Stimulated activated CD4-positive, alpha-beta T cell treated with anti-CD3 and anti-CD28 coated beads, Interleukin-2, amount 100 ng/mL, for 48 hours (primary cell): ENCODE measurements around the gene CROT.

Experiments
- DNase-seq, 2 donors: peaks; one replicate each; pipeline ENCODE4 v3.0.0-alpha.2; 2020

Gene CROT

DNA sequence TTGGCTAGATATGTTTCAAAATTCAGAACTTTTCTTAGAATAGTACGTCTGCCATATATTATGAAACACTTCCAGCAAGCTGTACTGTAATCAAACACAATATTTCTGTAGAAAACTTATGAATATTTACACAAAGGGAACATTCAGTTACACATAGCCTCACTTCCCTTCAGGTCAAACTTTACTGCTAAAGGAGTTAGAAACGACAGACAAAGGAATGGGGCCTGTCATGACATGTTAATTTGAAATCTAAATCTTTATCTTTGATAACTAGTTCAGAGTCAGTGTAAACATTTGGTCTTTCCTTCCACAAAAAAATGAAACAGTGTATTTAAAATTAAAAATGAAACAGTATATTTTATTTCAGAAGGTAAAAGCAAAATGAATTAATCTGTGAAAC lies 1.0 kb upstream of the CROT start:
- no peak for DNase-seq

DNA sequence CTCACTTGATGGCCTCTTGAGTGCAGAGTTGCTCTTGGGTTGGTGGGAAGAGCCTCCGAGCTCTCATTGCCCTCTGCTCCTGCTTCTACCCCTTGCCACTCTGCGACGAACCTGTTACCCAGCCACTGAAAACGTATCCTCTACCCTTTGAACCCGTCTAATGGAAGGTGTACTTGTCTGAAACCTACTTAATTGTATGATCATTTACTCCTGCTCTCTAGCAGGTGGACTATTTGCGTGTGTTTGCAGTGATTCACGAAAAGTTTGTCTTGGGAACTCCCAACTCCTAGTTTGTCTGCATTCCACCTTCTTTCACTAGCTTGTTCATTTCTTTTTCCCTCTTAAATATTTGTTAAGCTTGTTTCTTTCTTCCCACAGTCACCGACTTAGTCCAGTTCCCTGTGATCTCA lies 503 bp downstream of the CROT start:
- no peak for DNase-seq

DNA sequence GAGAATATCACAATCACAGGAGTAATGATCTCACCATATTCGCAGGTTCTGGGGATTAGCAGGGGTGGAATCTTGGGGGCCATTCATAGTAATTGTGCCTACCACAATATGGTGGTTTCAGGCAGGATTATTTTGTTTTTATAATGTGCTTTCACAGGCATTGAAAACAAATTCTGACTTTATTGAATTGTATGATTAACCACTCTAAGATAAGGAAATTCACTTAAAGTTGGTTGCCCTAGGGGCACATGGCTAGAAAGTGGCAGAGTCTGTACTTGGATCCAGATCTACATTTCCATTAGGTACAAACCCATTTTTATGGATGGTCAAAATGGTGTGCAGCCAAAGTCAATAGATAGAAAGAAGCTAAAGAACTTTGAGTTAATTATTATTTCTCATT lies 1.7 kb downstream of the CROT start:
- DNase-seq, result no peak

DNA sequence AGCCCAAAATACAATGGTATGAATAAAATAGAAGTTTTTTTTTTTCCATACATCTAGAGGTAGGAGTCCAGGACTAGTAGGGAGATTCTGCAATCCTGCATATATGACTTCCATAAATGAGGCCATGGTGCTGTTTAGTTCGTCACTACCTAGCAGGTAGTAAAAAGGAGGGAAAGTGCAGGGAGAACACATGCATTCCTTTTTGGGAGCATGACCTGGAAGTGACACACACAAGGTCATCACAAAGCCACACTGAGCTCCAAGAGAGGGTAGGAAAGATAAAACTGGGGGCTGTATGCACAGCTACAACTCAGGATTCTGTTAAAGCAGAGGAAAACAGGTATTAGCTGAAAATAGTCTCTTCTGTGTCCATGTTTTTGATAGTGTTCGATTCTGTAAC lies 2.2 kb downstream of the CROT start:
- DNase-seq, result no peak

DNA sequence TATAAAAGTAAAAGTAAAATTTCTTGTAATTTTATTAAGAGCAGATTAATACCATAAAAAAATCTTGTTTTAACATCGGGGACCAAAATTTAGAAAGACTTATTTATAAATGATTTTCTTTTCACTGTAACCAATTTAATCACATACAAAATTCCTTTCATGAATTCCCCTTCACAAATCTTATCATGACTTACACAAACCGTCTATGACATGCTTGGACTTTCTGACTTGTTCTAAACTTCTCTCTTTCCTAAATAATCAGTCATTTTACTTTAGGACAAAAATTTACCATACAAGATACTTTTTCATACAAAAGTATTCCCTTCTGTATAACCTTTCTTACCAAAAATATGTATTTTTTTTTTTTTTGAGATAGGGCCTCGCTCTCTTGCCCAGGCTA lies 9.3 kb downstream of the CROT start:
- DNase-seq, result no peak

DNA sequence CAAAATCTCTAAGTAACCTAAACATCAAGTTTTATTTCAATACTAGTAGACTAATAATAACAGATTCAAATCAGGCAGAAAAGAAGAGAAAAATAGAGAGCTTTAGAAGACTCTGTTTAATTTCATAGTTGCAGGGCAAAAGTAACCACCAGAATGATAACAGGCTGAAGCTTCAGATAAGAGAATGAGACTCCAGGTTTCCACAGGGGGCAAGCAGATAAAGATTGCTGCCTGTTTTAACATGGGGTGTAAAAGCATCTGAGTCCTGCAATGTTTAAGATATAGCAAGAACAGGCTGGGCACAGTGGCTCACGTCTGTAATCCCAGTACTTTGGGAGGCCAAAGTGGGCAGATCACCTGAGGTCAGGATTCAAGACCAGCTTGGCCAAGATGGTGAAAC lies 11.0 kb downstream of the CROT start:
- no peak for DNase-seq

DNA sequence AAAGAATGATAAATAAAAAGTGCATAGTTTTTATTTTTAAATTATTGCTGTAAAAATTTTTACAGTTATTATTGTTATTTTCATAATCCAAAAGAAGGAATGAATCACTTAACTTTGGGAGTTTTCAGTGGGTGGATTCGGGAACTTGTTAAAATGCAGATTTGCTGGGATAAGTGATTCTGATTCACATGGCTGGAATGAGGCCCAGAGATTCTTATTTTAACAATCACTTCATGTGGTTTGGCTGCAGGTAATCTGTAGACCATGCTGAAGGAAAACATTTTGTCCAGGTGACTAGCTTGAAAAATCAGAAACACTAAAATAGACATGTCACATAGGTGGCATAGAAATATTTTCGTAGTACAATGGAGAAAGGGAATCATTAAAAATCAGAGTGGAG lies 13.9 kb downstream of the CROT start:
- no peak for DNase-seq

DNA sequence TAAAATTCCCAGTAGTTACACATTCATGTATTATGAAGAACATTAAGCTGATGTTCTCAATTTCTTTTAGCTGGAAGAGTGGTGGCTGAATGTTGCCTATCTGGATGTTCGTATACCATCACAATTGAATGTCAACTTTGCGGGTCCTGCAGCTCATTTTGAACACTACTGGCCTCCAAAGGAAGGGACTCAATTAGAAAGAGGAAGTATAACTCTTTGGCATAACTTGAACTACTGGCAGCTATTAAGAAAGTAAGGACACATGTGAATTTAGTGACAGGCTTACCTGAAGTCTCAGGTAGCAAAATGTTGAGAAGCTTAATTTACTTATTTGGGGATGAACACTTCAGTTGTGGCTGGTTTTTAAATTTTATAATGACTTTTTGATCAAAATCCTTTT lies 15.9 kb downstream of the CROT start:
- DNase-seq, result no peak

DNA sequence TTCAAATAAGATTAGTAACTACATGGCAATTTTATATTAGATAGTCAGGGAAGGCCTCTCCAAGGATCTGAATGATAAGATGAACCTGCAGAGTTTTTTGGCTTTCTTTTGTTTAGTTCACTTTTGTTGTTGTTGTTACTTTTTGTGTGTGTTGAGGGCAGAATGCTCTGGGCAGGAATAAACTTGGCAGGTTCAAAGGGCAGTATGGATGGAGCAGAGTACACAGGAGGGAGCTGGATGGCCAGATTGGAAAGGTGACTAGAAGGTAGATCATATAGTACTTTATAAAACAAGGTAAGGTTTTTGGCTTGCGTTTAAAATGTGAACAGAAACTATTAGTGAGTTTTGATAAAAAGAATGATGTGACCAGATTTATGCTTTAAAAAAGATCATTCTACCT lies 17.9 kb downstream of the CROT start:
- DNase-seq, result no peak

DNA sequence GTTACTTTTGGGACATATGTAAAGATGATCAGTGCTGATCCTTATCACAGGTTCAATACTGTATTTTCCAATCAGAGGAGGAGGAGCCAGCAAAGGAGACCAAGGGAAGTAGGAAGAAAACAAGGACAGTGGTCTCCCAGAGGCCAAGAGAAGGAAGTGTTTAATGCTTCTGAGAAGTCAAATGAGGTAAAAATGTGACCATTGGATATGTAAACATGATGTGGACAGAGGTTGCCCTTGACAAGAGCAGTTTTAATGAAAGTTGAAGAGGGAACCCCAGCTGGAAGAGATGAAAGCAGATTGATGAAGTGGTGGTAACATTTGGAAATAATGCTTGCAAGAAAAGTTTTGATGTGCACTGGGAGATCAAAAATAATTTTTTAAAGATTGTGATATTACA lies 18.8 kb downstream of the CROT start:
- no peak for DNase-seq

DNA sequence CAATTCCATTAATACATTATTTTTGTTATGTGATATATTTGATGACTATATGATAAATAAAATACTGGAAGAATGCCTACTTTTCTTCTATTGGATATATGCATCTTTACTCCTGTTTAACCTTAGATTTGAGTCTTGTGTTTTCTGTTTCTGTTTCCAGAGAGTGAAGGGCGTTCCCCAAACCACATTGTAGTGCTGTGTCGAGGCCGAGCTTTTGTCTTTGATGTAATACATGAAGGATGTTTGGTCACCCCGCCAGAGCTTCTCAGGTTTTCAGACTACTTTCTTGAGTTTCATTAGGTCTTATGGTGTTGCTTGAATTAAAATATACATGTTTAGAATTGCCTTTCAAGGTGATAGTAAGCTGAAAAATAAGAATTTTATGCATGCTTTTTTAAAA lies 23.8 kb downstream of the CROT start:
- DNase-seq, result no peak

DNA sequence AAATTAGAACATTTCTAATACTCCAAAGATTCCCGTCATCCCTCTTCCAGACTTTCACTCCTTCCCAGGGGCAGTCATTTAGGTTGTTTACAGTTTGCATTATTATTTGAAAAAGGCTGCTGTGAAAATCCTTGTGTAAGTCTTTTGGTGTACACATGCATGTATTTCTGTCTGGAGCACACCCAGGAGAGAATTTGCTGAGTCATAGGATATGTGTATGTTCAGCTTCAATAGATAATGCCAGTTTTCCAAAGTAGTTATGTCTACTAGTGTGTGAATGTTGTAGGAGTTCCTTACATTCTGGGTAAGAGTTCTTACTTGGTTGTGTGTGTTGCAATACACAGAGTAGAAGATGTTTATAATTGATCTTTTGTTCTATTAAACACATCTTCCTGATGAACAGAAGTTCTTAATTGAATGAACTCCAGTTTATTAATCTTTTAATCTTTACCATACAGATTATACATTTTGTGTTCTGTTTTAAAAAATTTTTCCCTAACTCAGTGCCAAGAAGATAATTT lies 25.3 kb downstream of the CROT start:
- DNase-seq, result no peak

DNA sequence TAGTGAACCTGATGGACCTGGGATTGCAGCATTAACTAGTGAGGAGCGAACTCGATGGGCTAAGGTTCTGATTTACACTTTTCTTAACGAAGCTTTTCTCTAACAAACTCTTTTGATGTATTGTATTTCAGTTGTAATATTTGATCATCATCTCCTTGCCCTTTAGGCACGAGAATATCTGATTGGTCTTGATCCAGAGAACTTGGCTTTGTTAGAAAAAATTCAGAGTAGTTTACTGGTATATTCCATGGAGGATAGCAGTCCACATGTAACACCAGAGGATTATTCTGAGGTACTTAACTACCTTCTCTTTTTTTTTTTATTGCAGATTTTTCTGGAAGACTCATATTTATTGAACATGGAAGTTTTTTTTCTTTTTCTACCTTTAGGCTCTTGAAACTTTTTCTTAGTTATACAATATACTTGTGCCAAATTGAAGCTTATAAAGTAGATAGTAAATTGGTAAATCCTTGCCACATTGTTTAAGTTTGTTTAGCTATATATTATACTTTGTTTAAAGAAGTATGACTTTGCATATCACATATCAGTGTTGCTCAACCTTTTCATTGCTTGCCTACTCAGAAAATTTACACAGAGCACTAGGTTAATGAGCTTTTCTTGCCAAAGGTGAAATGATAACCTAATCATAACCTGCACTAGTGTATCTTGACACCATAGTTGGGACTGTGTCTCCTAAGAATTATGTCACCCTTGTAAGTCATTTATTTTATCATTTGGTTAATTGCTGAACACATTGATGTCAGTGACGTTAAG lies 30.4 kb downstream of the CROT start:
- no peak for DNase-seq

DNA sequence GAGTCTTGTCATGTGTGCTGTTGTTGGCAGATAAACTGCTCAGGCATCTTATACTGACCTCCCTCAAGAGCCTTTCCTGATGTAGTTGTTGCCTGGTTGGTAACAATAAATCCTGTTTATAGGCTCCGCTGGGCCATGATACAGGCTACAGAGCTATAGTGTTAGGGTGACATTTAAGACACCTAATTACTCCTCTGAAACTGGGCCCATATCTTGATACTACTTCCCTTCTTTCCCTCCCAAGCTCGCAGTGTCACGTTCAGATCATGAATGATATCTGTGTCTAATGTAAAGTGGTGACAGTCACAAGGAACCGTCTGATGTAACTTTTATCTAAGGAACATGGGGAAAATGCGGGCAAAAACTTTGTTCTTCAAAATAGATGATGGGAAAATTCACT lies 35.4 kb downstream of the CROT start:
- no peak for DNase-seq

DNA sequence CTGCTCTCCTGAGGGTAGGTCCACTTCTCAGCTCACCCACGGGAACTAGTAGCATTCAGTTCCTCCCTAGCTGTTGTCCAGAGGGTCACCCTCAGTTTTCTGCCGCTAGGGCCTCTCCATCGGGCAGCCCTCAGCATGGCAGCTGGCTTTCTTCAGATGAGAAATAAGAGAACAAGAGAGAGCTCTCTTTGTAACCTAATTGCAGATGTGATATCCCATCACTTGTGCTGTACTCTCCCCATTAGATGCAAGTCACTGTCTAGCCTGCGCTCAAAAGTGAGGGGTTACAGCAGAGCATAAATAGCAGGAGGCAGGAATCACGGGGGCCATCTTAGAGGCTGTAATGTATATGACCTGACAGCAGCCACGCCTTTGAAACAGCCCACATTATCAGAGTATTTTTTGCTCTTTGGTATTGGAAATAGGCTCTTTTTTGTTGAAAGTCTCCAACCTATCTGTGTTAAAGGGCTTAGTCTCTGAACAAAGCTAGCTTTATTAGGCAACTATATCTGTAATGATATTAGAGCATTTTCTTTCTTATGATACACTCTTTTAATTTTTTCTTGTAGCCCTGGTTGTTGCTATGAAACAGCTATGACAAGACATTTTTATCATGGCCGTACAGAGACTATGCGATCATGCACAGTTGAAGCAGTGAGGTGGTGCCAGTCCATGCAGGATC lies 45.7 kb downstream of the CROT start:
- DNase-seq, result no peak

DNA sequence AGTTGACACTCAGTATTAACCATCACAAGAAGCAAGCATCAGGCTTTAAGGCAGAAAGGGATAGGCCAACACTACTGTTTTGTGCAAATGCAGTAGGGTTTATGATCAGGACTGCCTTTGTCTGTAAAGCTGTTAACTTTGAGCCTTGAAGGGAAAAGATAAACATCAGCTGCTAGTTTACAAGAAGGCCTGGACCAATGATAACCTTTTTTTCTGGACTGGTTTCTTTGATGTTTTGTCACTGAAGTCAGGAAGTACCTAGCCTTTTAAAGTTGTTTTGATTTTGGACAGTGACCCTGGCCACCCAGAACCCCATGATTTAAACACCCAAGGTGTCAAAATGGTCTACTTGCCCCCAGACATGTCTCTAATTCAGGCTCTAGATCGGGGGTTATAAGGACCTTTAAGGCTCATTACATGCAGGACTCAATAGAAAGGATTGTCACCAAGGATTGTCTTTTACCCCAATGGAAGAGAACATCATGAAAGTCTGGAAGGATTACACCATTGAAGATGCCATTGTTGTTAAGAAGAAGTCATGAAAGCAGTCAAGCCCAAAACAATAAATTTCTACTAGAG lies 50.1 kb downstream of the CROT start:
- no peak for DNase-seq

DNA sequence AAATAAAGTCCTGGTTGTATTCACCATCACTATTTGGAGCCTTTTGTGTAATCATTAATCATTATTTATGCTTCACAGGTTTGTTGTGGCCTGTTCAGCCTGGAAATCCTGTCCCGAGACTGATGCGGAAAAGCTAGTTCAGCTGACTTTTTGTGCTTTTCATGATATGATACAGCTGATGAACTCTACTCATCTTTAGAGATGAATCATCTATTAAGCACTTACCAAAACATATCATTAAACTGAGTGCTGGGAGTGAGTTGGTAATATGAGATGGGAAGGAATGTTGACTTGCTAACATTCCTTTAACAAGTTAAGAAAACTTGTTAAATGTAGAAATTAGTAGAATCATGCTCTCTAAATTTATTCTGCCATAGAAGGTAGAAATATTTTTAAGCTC lies 53.0 kb downstream of the CROT start:
- DNase-seq, result no peak

DNA sequence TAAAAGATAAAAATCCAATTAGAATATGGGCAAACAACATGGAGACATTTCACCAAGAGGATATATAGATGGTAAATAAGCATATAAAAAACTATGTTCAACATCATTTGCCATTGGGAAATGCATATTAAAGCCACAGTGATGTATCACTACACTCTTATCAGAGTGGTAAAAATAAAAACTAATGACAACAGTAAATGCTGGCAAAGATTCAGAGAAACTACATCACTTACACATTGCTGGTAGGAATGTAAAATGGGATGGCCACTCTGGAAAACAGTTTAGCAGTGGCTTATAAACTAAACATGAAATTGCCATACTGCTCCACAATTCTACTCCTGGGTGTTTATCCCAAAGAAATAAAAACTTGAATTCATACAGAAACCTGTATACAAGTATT lies 59.2 kb downstream of the CROT start:
- DNase-seq, result no peak

DNA sequence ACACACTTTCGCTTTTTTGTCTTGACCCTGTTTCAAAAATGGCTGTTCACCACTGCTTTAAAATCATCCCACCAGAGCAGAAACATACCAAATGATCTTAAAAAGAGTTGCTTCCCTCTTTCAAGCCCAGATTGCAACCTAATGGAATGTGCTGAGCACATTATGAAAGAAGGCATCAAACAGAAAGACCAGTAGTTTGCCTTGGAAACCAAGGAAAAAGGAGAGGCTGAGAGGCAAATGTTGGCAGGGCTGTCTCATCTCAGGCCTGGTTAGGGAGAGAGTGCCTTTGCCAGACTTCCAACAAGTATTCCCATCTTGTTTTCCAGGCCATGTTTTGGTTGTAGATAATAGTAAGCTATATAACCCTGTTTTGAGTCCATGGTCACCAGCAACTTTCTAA lies 65.7 kb downstream of the CROT start:
- no peak for DNase-seq

DNA sequence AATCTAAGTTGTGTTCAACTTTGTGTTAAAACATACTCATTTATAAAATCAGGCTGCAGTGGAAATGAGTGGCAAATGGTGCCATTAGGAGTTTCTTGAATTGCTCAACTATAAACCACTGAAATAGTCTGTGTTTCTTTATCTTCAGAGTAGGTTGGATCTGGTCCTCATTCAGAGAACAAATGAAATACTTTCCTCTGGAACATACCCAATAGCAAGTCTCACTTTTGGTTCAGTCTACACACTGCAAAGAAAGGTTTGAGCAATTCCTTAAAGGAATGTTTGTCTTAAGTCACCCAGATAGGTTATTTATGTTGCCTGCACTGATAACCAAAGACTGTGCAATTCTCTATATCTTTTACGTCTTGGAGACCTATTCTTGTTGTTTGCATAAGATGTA lies 67.6 kb downstream of the CROT start:
- DNase-seq, result no peak

DNA sequence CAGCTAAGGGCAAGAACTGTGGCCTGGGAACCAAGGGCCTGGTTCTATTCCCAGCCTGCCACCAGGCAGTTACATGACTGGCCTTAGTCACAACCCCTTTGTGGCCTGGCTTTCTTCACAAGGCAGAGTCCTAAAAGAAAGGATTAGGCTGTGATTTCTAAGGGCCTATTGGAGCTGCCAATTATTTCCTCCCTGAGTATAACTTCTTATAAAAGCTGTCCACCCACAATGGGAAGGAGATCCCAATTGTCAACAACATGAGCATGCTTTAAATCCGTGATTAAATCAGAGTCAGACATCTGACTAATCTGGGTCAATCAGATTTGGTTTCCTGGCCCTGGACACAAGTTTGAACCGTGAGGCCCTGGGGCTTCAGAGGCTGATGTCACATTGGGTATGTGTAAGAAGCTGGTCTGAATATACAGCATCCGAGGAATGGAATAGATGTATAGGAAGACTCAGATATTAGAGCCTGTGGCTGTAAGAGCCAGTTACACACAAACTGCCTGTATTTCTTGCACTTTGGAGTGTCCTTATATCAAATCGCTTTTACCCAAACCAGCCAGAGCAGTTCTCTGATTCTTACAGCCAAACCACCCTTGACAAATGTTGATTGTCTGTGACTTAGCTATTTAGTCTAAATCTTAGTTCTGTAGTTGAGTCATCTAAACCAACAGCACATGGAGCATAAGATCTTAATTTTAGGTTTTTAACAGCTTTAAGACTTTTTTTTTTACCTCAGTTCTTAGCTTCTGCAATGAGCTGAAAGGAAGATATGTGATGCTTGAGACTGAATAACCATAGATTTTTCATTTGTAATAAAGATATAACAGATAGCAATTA lies 68.7 kb downstream of the CROT start:
- DNase-seq, result no peak

DNA sequence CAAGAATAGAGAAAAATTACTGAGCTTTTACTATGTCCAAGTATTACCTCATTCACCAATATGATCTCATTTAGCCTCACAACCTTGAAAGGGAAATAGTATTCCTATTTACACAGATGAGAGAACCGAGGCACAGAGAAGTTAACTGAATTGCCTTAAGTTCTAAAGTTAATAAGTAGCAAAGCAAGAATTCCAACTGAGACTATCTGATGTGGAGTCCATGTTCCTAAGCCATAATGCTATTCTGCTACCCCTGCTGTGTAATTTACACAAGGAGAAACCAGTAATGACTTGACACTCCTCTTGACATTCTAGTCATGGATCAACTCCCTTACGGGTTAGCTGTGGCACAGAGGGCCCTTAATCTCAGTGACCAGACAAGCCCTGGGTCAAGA lies 69.3 kb downstream of the CROT start:
- DNase-seq, result no peak
